Naive thymus-derived CD4-positive, alpha-beta T cell (primary cell): ENCODE data around the gene RMDN3. TPM values are rescaled to one million over a fixed set of nuclear protein-coding genes. Genes with fewer than 3 reads are reported as not detected.

ENCODE experiments used
- ATAC-seq: fragments of 150-1000 bp; cut with Tn5 transposase; 2 replicates; pipeline ENCODE4 v1.10.0; 2021; ENCODE audit warnings: mild to moderate bottlenecking, moderate library complexity
- CTCF ChIA-PET: fragments of 350-600 bp; sonication (Branson Sonifier 250); formaldehyde crosslinking; loops from one replicate; lab custom pipeline; 2021; ENCODE audit warnings: antibody characterized with exemption; lab: Charles Lee
- POLR2A ChIA-PET: fragments of 350-600 bp; sonication (Branson Sonifier 250); formaldehyde crosslinking; loops from one replicate; lab custom pipeline; 2021; ENCODE audit warnings: antibody characterized with exemption, inconsistent platforms; lab: Charles Lee
- DNase-seq, 9 donors: peaks; one replicate each; pipeline versions ENCODE4 v3.0.0 to v3.0.0-alpha.2; 2020 to 2022; ENCODE audit warnings: mixed read lengths in 1 of 9
- H3K27ac ChIP-seq: one replicate; pipeline ENCODE4 v1.7.0; 2013; ENCODE audit warnings: mild to moderate bottlenecking, low read depth, low read length, moderate library complexity
- H3K27me3 ChIP-seq, 2 donors: one replicate each; pipeline ENCODE4 v1.7.0; 2013; ENCODE audit warnings: low read length in 2 of 2, mild to moderate bottlenecking in 2 of 2, moderate library complexity in 2 of 2; ENCODE audit not compliant: control insufficient read depth in 2 of 2, insufficient read depth in 2 of 2
- H3K36me3 ChIP-seq, 3 experiments: 1 replicate in 2 of 3; 2 replicates in 1 of 3; pipeline ENCODE4 v1.7.0; 2013; ENCODE audit warnings: low read length in 3 of 3, mild to moderate bottlenecking in 3 of 3, moderate library complexity in 1 of 3; ENCODE audit not compliant: insufficient read depth in 3 of 3, control insufficient read depth in 2 of 3
- H3K4me1 ChIP-seq, 2 donors: one replicate each; pipeline ENCODE4 v1.7.0; 2013; ENCODE audit warnings: low read length in 2 of 2, mild to moderate bottlenecking in 2 of 2, moderate library complexity in 1 of 2; ENCODE audit not compliant: control insufficient read depth in 2 of 2, insufficient read depth in 2 of 2
- H3K4me3 ChIP-seq: 2 replicates; pipeline ENCODE4 v1.7.0; 2013; ENCODE audit warnings: mild to moderate bottlenecking, low read length
- H3K9me3 ChIP-seq, 3 experiments: 1 replicate in 2 of 3; 2 replicates in 1 of 3; pipeline ENCODE4 v1.7.0; 2013; ENCODE audit warnings: low read length in 3 of 3; ENCODE audit not compliant: control insufficient read depth in 2 of 3
- H3K27ac Mint-ChIP-seq, 9 donors: one replicate each; pipeline ENCODE4 v1.8.0; 2020 to 2022; ENCODE audit warnings: mixed read lengths in 9 of 9, mild to moderate bottlenecking in 8 of 9, moderate library complexity in 5 of 9, inconsistent platforms in 2 of 9
- H3K27me3 Mint-ChIP-seq, 5 donors: one replicate each; pipeline ENCODE4 v1.8.0; 2021 to 2022; ENCODE audit warnings: mixed read lengths in 5 of 5, mild to moderate bottlenecking in 1 of 5
- H3K36me3 Mint-ChIP-seq, 5 donors: one replicate each; pipeline ENCODE4 v1.8.0; 2020 to 2022; ENCODE audit warnings: mixed read lengths in 5 of 5, mild to moderate bottlenecking in 3 of 5, inconsistent platforms in 1 of 5
- H3K4me1 Mint-ChIP-seq, 7 donors: one replicate each; pipeline ENCODE4 v1.8.0; 2020 to 2022; ENCODE audit warnings: mixed read lengths in 7 of 7, mild to moderate bottlenecking in 3 of 7, inconsistent platforms in 1 of 7
- H3K4me3 Mint-ChIP-seq, 10 donors: one replicate each; pipeline ENCODE4 v1.8.0; 2020 to 2022; ENCODE audit warnings: mild to moderate bottlenecking in 10 of 10, mixed read lengths in 10 of 10, moderate library complexity in 6 of 10, inconsistent platforms in 2 of 10
- H3K9me3 Mint-ChIP-seq, 11 donors: one replicate each; pipeline ENCODE4 v1.8.0; 2020 to 2022; ENCODE audit warnings: mixed read lengths in 11 of 11, mild to moderate bottlenecking in 4 of 11, inconsistent platforms in 1 of 11, moderate library complexity in 1 of 11
- intact Hi-C, 2 donors: fragments of 100-400 bp; cut with micrococcal nuclease; formaldehyde crosslinking; loops; one replicate each; pipeline ENCODE4 v1.15.1; 2023
- polyA plus RNA-seq, 2 donors: library from polyadenylated mRNA; unstranded; fragments of 300-500 nt; fragmentation: Illumina TruSeq; gene quantifications; one replicate each; pipeline ENCODE4 v1.2.3, GENCODE V29; 2021
- total RNA-seq, 6 experiments: library from RNA in 5 of 6; stranded (reverse) in 5 of 6; gene quantifications; 1 replicate in 5 of 6; 2 replicates in 1 of 6; pipeline ENCODE4 v1.2.3 and lab custom pipeline; 2021 to 2026

RMDN3 gene
- total and polyA plus RNA-seq, 7 experiments from 2014 or later, result 15.7 to 44.0 (median 21.6) TPM

DNA sequence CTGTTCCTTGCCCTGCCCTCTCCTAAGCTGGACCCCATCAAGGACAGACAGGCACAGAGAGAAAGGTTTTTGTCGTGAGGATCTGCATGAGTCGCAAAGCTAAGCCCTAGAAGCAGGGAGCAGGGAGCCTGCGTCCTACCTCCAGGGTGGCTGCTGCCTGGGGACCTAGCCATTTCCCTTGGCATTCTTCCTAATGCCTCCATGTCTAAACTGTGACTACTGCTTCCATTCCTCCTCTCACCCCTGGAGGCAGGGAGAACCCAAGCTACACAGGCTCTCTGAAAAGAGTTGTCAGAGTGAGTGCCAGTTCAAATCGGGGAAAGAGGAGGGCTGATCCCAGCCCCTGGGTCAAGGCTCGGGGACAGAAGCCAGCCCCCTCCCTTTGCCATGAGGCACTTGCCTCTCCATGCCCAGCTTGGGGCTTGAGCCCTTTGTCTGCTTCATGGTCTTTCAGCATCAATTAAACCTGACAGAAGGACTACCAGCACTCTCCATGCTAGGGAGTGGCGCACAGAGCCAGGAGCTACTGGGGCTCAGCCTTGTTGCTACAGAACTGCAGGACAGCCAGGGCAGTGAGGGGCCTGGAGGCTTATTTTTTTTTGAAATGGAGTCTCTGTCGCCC is 11.3 kb upstream of the RMDN3 start:
- DNase-seq, result no peak
- H3K27ac ChIP-seq, result peak overlapping the region; percentile 78
- Mint-ChIP-seq H3K36me3 (peaks cover 0 to 2% (median 0%) of the 10 kb centered on the region in 5 donors), H3K4me1 (peaks cover 24 to 55% (median 49%) of the 10 kb centered on the region in 7 donors), H3K9me3 (no peaks in the 10 kb centered on the region), H3K4me3 (peak overlapping the region in 1 of 10 donors; percentile 94), H3K27ac (peak overlapping the region in 8 of 9 donors; percentile 9 to 92 (median 82)), H3K27me3 (no peaks in the 10 kb centered on the region)
- ChIA-PET POLR2A (interaction anchor here (0.6 to 3.7 kb wide), 4 partner anchors 12 to 78 kb away, joined by 3 to 21 read pairs (median 4); partner anchors contain the start of gene RAD51), CTCF (interaction anchor here (0.5 kb wide), 1 partner anchor 143 kb away, joined by 4 read pairs; no protein-coding TSS in a partner anchor)
- H3K4me1 ChIP-seq, result peaks cover 17 to 29% of the 10 kb centered on the region in 2 donors
- peaks cover 0 to 18% (median 0%) of the 10 kb centered on the region in 3 experiments for H3K36me3 ChIP-seq
- H3K4me3 ChIP-seq, result no peak overlapping the region
- no peaks in the 10 kb centered on the region for H3K9me3 ChIP-seq
- ATAC-seq, result no peak
- no peaks in the 10 kb centered on the region for H3K27me3 ChIP-seq
- intact Hi-C loops, result loop anchor here in 1 of 2 donors (5.0 kb wide), 1 partner anchor 174 kb away; the partner anchor contains the start of gene KNL1

DNA sequence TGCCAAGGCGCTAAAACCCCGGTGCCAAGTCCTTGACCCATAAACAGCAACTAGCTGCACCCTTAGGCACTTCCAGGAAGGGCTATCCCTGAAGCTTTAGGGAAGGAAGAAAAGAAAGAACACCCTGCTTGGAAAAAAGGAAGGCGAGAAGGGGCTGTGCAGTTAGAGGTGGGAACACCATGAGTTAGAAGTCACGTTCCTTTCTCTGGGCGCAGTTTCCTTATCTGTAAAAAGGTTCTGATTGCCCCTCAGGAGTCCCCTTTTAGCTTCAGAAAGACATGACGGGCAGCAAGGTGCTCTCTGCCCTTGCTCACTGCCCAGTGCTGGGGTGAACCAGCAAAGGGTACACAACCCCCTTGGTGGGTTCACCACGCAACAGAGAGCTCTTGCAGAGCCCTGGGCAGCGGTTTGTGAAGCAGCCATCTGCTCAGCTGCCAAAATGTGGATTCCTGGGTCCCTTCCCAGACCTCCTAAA is 9.6 kb upstream of the RMDN3 start:
- peak overlapping the region; percentile 75 to 94 (median 87) for H3K27ac Mint-ChIP-seq
- H3K36me3 Mint-ChIP-seq, result peaks cover 0 to 2% (median 0%) of the 10 kb centered on the region in 5 donors
- Histone ChIP-seq H3K27me3 (no peaks in the 10 kb centered on the region), H3K36me3 (peaks cover 0 to 17% (median 0%) of the 10 kb centered on the region in 3 experiments), H3K27ac (peak overlapping the region; percentile 78), H3K9me3 (no peaks in the 10 kb centered on the region), H3K4me3 (peak overlapping the region; percentile 71), H3K4me1 (peaks cover 17 to 27% of the 10 kb centered on the region in 2 donors)
- intact Hi-C loops, result loop anchor here (1.0 to 5.0 kb wide), 6 partner anchors 9 to 172 kb away; partner anchors contain the start of genes DNAJC17 (in 2 of the 2), ZFYVE19 (in 2 of the 2), KNL1 (in 1 of the 2) and RMDN3 (in 1 of the 2)
- H3K4me1 Mint-ChIP-seq, result peaks cover 16 to 45% (median 42%) of the 10 kb centered on the region in 7 donors
- ChIA-PET POLR2A (interaction anchor here (0.6 to 3.7 kb wide), 6 partner anchors 8 to 125 kb away, joined by 3 to 21 read pairs (median 4); partner anchors contain the start of gene RAD51), CTCF (interaction anchor here (0.6 kb wide), 2 partner anchors 8 to 19 kb away, joined by 3 to 5 read pairs; no protein-coding TSS in a partner anchor)
- H3K27me3 Mint-ChIP-seq, result no peaks in the 10 kb centered on the region
- H3K4me3 Mint-ChIP-seq, result peak overlapping the region; percentile 76 to 94 (median 90)
- DNase-seq (no peak), ATAC-seq (no peak)
- no peaks in the 10 kb centered on the region for H3K9me3 Mint-ChIP-seq

DNA sequence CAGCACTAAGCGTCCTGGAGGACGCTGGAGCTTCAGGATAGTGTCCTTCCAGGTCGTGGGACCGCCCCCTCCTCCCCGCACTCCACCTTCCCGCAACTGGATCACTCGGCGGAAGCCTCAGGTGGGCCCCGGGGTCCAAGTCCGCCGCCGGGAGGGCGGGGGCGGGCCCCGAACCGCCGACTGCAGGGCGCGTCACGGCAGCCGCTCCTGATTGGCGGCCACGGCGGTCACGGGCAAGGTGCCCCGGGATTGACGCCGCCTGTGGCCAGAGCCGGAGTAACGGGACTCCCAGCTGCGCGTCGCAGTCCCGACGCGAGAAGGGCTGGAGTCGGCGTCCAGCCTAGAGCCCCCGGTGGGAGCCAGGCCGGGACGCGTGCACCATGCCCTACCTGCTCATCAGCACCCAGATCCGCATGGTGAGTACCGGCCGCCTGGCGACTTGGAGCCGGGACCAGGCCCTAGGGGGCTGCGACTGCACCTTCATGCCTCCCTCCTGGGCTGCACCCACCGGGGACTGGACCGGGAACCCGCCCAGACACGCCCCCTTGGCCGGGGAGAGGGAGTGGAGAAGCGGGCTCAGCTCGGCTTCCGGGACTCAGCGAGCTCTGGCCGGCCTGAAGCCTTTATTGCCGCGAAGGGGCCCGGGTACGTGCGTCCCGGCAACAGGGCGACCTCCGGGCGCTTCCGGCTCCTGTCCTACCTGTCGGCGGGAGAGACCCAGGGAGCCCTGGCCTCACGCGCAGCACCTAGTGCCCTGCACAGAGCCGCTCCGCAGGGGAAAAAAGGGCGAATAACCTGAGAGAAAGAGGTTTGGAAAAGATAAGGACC is 9.0 kb upstream of the RMDN3 start, which contains the start of gene GCHFR:
Gene GCHFR, plus strand, starts transcription at position 268 of the 828 bp plus-strand sequence. Its CDS starts 113 bp downstream, at position 381.
- Mint-ChIP-seq H3K27ac (peak within 1 kb of the TSS; percentile 82 to 94 (median 87)), H3K27me3 (no peaks in the 10 kb centered on the region), H3K4me3 (peak within 1 kb of the TSS; percentile 76 to 94 (median 90)), H3K4me1 (peaks cover 10 to 38% (median 35%) of the 10 kb centered on the region in 7 donors), H3K36me3 (peaks cover 0 to 2% (median 0%) of the 10 kb centered on the region in 5 donors), H3K9me3 (no peaks in the 10 kb centered on the region)
- intact Hi-C loops, result loop anchor here (1.0 to 2.0 kb wide), 4 partner anchors 9 to 43 kb away; partner anchors contain the start of genes DNAJC17 (in 2 of the 2), ZFYVE19 (in 2 of the 2) and RMDN3 (in 1 of the 2)
- H3K4me1 ChIP-seq, result peaks cover 17 to 20% of the 10 kb centered on the region in 2 donors
- ChIA-PET CTCF (interaction anchor here (0.6 kb wide), 3 partner anchors 8 to 1707 kb away, joined by 3 to 5 read pairs (median 3); no protein-coding TSS in a partner anchor), POLR2A (interaction anchor here (0.6 to 3.7 kb wide), 6 partner anchors 8 to 126 kb away, joined by 3 to 21 read pairs (median 4); partner anchors contain the start of gene RAD51)
- peak within 1 kb of the TSS; percentile 71 for H3K4me3 ChIP-seq
- H3K36me3 ChIP-seq, result peaks cover 0 to 17% (median 0%) of the 10 kb centered on the region in 3 experiments
- no peaks in the 10 kb centered on the region for H3K27me3 ChIP-seq
- peak within 1 kb of the TSS; percentile 78 for H3K27ac ChIP-seq
- no peaks in the 10 kb centered on the region for H3K9me3 ChIP-seq
- DNase-seq, result peak; percentile 53 to 86 (median 57)
- peak; percentile 72 for ATAC-seq

DNA sequence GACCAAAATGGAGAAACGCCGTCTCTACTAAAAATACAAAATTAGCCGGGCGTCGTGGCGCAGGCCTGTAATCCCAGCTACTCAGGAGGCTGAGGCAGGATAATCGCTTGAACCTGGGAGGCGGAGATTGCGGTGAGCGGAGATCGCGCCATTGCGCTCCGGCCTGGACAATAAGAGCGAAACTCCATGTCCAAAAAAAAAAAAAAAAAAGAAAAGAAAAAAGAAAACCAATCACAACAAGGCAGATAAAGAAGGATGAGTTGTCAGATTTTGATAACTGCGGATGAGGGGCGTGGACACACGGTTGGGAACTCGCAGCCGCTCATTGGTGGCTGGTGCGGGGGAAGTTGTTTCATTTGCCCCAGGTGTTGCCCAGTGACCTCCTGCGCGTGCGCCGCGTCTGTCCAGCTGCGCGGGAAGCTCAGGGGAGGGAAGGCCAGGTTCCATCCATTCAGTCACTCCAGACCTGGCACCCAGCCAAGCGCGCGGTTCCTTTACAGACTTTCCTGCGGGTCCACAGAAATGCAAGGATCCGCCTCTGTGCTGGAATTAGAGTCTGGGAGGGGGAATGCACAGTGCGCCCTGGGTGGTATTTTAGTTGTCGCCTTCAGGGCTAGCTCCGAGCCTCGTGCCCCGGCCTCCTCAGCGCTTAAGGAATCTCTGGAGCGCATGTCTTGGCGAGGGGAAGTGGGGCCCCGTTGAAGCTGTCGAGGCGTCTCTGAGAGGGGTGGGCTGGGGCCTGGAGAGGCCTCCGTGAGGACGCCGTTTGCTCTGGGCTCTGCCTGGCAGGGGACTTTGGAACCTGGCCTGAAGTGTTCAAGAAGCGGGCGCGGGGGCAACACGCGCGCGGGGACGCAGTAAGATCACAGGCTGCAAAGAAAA is 8.1 kb upstream of the RMDN3 start:
- H3K27me3 ChIP-seq, result no peaks in the 10 kb centered on the region
- Mint-ChIP-seq H3K36me3 (no peaks in the 10 kb centered on the region), H3K4me3 (peak overlapping the region; percentile 76 to 94 (median 90)), H3K27ac (peak overlapping the region; percentile 69 to 92 (median 87)), H3K4me1 (peaks cover 1 to 31% (median 28%) of the 10 kb centered on the region in 7 donors), H3K9me3 (no peaks in the 10 kb centered on the region), H3K27me3 (no peaks in the 10 kb centered on the region)
- H3K4me3 ChIP-seq, result peak overlapping the region; percentile 71
- H3K27ac ChIP-seq, result peak overlapping the region; percentile 78
- ChIA-PET POLR2A (interaction anchor here (1.0 to 3.7 kb wide), 2 partner anchors 69 to 198 kb away, joined by 7 to 21 read pairs; partner anchors contain the start of genes CCDC32 and RAD51), CTCF (interaction anchor here (0.5 kb wide), 1 partner anchor 272 kb away, joined by 3 read pairs; no protein-coding TSS in a partner anchor)
- peaks cover 12 to 17% of the 10 kb centered on the region in 2 donors for H3K4me1 ChIP-seq
- ATAC-seq (peak; percentile 4), DNase-seq (peak in 4 of 9 donors; percentile 16 to 53 (median 35))
- H3K36me3 ChIP-seq, result peaks cover 0 to 14% (median 0%) of the 10 kb centered on the region in 3 experiments
- no peaks in the 10 kb centered on the region for H3K9me3 ChIP-seq
- intact Hi-C loops, result loop anchor here in 1 of 2 donors (1.0 kb wide), 1 partner anchor 8 kb away; the partner anchor contains the start of gene RMDN3

DNA sequence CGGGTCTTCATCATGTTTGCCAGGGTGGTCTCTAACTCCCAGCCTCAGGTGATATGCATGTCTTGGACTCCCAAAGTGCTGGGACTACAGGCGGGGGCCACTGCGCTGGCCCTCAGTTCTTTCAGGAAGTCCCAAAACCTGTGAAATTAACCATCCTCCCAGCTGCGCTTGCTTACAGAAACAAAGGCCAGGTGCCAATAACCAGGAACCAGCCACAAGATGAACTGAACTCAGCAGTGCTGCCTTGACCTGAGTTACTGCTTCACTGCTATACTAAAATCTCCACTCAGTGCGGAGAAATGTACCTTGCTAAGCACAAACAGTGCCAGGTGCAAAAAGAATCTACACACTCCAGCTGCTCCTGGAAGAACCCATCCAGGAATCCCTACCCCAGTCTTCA is 4.9 kb upstream of the RMDN3 start:
- Mint-ChIP-seq H3K4me1 (peaks cover 0 to 25% (median 18%) of the 10 kb centered on the region in 7 donors), H3K27me3 (no peaks in the 10 kb centered on the region), H3K9me3 (no peaks in the 10 kb centered on the region), H3K4me3 (no peak overlapping the region), H3K36me3 (no peaks in the 10 kb centered on the region), H3K27ac (peak overlapping the region in 1 of 9 donors; percentile 14)
- intact Hi-C loops, result no loop called here
- peaks cover 7 to 12% of the 10 kb centered on the region in 2 donors for H3K4me1 ChIP-seq
- ATAC-seq (no peak), DNase-seq (no peak)
- H3K4me3 ChIP-seq, result no peak overlapping the region
- no peaks in the 10 kb centered on the region for H3K27me3 ChIP-seq
- no peak overlapping the region for H3K27ac ChIP-seq
- peaks cover 0 to 4% (median 0%) of the 10 kb centered on the region in 3 experiments for H3K36me3 ChIP-seq
- H3K9me3 ChIP-seq, result no peaks in the 10 kb centered on the region
- POLR2A ChIA-PET, result no interaction called here
- CTCF ChIA-PET, result no interaction called here
